SKM-1 treated with dmso at 0.1 percent for 144 hours (cell line): ENCODE measurements around the gene DPEP2NB.
"Not testable (repeated sequence)": the region's sequence is repeated elsewhere in the genome, so short reads cannot be mapped to it uniquely, and the experiment has no call there.

ENCODE experiments used
- DNase-seq: peaks from one replicate; lab custom pipeline; 2025; ENCODE audit not compliant: unreplicated experiment; lab: John Stamatoyannopoulos, UW

DPEP2NB gene

GRCh38 chr16:68019167-68019680, 3.5 kb upstream of the DPEP2NB start:
- DNase-seq, result no peak

- peak; percentile 69 for DNase-seq
These were observed 2.3 kb downstream of the DPEP2NB start for GRCh38 chr16:68013440-68013839.

GRCh38 chr16:68009872-68010271, 5.8 kb downstream of the DPEP2NB start:
- DNase-seq, result not testable (repeated sequence)

GRCh38 chr16:68009157-68009735, 6.5 kb downstream of the DPEP2NB start:
- DNase-seq, result no peak

GRCh38 chr16:68005786-68006286, 9.9 kb downstream of the DPEP2NB start:
- DNase-seq, result peak; percentile 96

GRCh38 chr16:68005211-68005610, 10.5 kb downstream of the DPEP2NB start:
- DNase-seq, result no peak

GRCh38 chr16:68003031-68003430, 12.7 kb downstream of the DPEP2NB start:
- no peak for DNase-seq

- DNase-seq, result no peak
These were observed 15.3 kb downstream of the DPEP2NB start for GRCh38 chr16:68000450-68000849.

- peak; percentile 65 for DNase-seq
These were observed 15.7 kb downstream of the DPEP2NB start for GRCh38 chr16:67999985-68000384.

- DNase-seq, result peak; percentile 74
These were observed 16.7 kb downstream of the DPEP2NB start, which contains the start of gene DPEP2 for GRCh38 chr16:67998779-67999688. Gene DPEP2, minus strand, starts transcription at chr16:67999484. Its CDS starts 6,272 bp downstream, at chr16:67993212.

GRCh38 chr16:67998231-67998778, 17.4 kb downstream of the DPEP2NB start:
- DNase-seq, result not testable (repeated sequence)

- DNase-seq, result no peak
These were observed 19.0 kb downstream of the DPEP2NB start for GRCh38 chr16:67996666-67997065.

GRCh38 chr16:67995423-67995822, 20.3 kb downstream of the DPEP2NB start:
- DNase-seq, result peak; percentile 12

GRCh38 chr16:67994040-67994408, 21.7 kb downstream of the DPEP2NB start:
- not testable (repeated sequence) for DNase-seq

- peak; percentile 79 for DNase-seq
These were observed 22.3 kb downstream of the DPEP2NB start for GRCh38 chr16:67993207-67994039.

- no peak for DNase-seq
These were observed 23.0 kb downstream of the DPEP2NB start for GRCh38 chr16:67992661-67993206.

GRCh38 chr16:67990018-67990386, 25.7 kb downstream of the DPEP2NB start:
- DNase-seq, result no peak

GRCh38 chr16:67989322-67990017, 26.2 kb downstream of the DPEP2NB start:
- DNase-seq, result no peak

- DNase-seq, result no peak
These were observed 27.0 kb downstream of the DPEP2NB start for GRCh38 chr16:67988675-67989074.
